Effector memory CD8-positive, alpha-beta T cell (primary cell): ENCODE data around the gene HAO2.
"Not testable (repeated sequence)": the region's sequence is repeated elsewhere in the genome, so short reads cannot be mapped to it uniquely, and the experiment has no call there.

Source experiments
- ATAC-seq: fragments of 150-1000 bp; cut with Tn5 transposase; replicated peaks from 2 replicates; pipeline ENCODE4 v1.10.0; 2021; ENCODE audit warnings: mild to moderate bottlenecking, moderate library complexity
- DNase-seq, 3 experiments: peaks; one replicate each; pipeline ENCODE4 v3.0.0; 2021
- H3K27ac Mint-ChIP-seq, 2 donors: one replicate each; pipeline ENCODE4 v1.8.0; 2022; ENCODE audit warnings: mild to moderate bottlenecking in 2 of 2, mixed read lengths in 2 of 2, moderate library complexity in 2 of 2
- H3K27me3 Mint-ChIP-seq, 2 donors: one replicate each; pipeline ENCODE4 v1.8.0; 2022; ENCODE audit warnings: mixed read lengths in 2 of 2
- H3K36me3 Mint-ChIP-seq: one replicate; pipeline ENCODE4 v1.8.0; 2022; ENCODE audit warnings: mild to moderate bottlenecking, moderate library complexity, mixed read lengths; ENCODE audit not compliant: insufficient read depth
- H3K4me1 Mint-ChIP-seq, 2 donors: one replicate each; pipeline ENCODE4 v1.8.0; 2022; ENCODE audit warnings: low read depth in 2 of 2, mixed read lengths in 2 of 2
- H3K4me3 Mint-ChIP-seq, 2 donors: one replicate each; pipeline ENCODE4 v1.8.0; 2022; ENCODE audit warnings: mild to moderate bottlenecking in 2 of 2, mixed read lengths in 2 of 2, moderate library complexity in 2 of 2
- H3K9me3 Mint-ChIP-seq, 2 donors: one replicate each; pipeline ENCODE4 v1.8.0; 2022; ENCODE audit warnings: mixed read lengths in 2 of 2

HAO2 gene

GRCh38 chr1:119375366-119375765, 6.8 kb downstream of the HAO2 start:
- Mint-ChIP-seq H3K9me3 (peaks cover 0 to 3% of the 10 kb centered on the region in 2 donors), H3K27me3 (peaks cover 14 to 16% of the 10 kb centered on the region in 2 donors), H3K36me3 (no peaks in the 10 kb centered on the region), H3K27ac (no peak overlapping the region), H3K4me3 (no peak overlapping the region), H3K4me1 (no peaks in the 10 kb centered on the region)
- ATAC-seq, result no peak
- DNase-seq, result no peak

- Mint-ChIP-seq H3K27me3 (peaks cover 14 to 17% of the 10 kb centered on the region in 2 donors), H3K4me1 (no peaks in the 10 kb centered on the region), H3K9me3 (peaks cover 0 to 8% of the 10 kb centered on the region in 2 donors), H3K4me3 (no peak overlapping the region), H3K36me3 (no peaks in the 10 kb centered on the region), H3K27ac (no peak overlapping the region)
- ATAC-seq, result no peak
- DNase-seq, result no peak
Observed at GRCh38 chr1:119376594-119376993, 8.0 kb downstream of the HAO2 start.

DNA sequence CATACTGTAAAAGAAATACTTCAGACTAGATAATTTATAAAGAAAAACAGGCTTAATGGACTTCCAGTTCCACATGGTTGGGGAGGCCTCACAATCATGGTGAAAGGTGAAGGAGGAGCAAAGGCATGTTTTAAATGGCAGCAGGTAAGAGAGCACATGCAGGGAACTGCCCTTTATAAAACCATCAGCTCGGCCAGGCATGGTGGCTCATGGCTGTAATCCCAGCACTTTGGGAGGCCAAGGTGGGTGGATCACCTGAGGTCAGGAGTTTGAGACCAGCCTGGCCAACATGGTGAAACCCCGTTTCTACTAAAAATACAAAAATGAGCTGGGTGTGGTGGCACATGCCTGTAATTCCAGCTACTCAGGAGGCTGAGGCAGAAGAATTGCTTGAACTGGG, 9.0 kb downstream of the HAO2 start:
- ATAC-seq, H3K4me3 Mint-ChIP-seq, DNase-seq, H3K36me3 Mint-ChIP-seq, H3K27ac Mint-ChIP-seq, H3K4me1 Mint-ChIP-seq, H3K9me3 Mint-ChIP-seq: not testable (repeated sequence)
- H3K27me3 Mint-ChIP-seq, result peaks cover 10 to 14% of the 10 kb centered on the region in 2 donors

DNA sequence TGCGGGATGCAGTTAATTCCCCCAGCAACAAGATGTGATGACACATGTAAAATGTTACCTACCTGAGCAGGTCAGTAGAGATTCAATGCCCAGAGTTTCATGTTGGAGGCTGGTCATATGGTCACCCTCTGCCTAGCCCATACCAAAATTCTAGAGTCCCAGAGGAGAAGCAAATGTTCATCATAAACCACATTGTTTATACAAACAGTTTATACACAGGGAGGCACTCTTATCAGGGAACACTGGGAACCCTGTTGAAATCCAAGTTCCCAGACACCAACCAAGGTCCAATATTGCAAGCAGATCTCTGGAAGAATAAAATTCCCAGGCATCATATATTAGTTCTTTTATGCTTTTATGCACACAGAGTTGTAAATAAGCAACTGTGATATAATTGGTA, 10.5 kb downstream of the HAO2 start:
- Mint-ChIP-seq H3K4me1 (no peaks in the 10 kb centered on the region), H3K27ac (no peak overlapping the region), H3K27me3 (peaks cover 10% of the 10 kb centered on the region in 2 donors), H3K36me3 (no peaks in the 10 kb centered on the region), H3K9me3 (peaks cover 0 to 8% of the 10 kb centered on the region in 2 donors), H3K4me3 (no peak overlapping the region)
- DNase-seq (no peak), ATAC-seq (no peak)

DNA sequence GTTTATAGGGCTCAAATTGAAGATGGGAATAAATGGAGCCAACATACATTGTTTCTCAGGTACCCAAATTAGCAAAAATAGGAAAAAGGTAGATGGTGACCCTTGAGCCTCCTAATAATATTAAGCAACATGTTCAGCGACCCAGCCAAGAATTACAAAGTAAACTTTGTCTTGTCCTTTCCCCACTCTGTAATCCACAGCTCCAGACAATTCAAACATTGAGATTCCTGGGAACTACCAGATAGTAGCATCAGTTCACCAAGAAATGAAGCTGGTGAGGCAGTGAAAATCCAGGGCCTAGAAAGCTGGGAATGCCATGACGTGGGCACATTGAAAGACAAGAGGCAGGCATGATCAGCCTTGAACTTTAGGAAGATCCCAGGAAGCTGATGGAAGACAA, 11.7 kb downstream of the HAO2 start:
- H3K4me3 Mint-ChIP-seq, result no peak overlapping the region
- H3K27ac Mint-ChIP-seq, result no peak overlapping the region
- H3K4me1 Mint-ChIP-seq, result no peaks in the 10 kb centered on the region
- H3K9me3 Mint-ChIP-seq, result peaks cover 0 to 8% of the 10 kb centered on the region in 2 donors
- no peak for DNase-seq
- H3K36me3 Mint-ChIP-seq, result no peaks in the 10 kb centered on the region
- H3K27me3 Mint-ChIP-seq, result peaks cover 6 to 10% of the 10 kb centered on the region in 2 donors
- no peak for ATAC-seq

DNA sequence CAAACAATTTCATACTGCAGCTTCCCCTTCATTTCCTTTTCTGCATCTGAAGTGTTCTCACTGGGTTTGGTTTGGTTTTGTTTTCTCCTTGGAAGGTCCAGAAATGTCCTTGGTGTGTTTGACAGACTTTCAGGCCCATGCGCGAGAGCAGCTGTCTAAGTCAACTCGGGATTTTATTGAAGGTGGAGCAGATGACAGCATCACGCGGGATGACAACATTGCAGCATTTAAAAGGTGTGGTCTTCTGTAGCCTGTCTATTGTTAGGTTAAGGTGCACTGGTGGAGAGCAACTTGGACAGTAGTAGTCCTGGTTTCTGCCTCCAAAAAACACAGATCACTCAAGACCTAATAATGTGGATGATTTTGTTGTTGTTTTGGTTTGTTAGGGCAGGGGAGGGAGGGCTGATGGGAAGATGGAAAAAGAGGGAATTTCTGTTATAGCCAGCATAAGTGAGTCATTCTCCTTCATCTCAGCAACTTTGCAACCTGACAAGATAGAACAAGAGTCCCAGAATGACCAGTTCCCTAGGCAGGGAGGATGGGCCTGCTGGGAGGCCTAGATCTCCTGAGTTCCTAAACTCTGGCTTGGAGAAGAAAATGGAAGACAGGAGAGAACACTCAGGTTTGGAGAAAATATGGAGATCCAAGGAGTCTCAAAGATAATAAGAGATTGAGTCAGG, 12.5 kb downstream of the HAO2 start:
- H3K36me3 Mint-ChIP-seq, result no peaks in the 10 kb centered on the region
- H3K9me3 Mint-ChIP-seq, result peaks cover 0 to 8% of the 10 kb centered on the region in 2 donors
- DNase-seq (no peak), ATAC-seq (no peak)
- no peak overlapping the region for H3K27ac Mint-ChIP-seq
- no peak overlapping the region for H3K4me3 Mint-ChIP-seq
- peaks cover 6 to 11% of the 10 kb centered on the region in 2 donors for H3K27me3 Mint-ChIP-seq
- no peaks in the 10 kb centered on the region for H3K4me1 Mint-ChIP-seq

DNA sequence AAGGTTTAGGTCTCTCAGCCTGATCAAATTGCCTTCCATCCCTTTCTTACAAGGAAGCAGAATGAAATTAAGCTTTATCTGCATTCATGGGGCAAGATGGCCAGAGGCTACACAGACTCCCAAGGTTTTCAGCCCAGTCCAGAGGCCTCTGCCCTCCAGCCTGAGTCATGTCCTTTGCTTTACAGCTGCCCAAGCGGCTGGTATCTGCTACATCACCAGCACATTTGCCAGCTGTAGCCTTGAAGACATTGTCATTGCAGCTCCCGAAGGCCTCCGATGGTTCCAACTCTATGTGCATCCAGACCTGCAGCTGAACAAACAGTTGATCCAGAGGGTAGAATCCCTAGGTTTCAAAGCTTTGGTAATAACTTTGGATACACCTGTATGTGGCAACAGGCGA, 16.0 kb downstream of the HAO2 start:
- no peak overlapping the region for H3K27ac Mint-ChIP-seq
- no peak overlapping the region for H3K4me3 Mint-ChIP-seq
- DNase-seq, result no peak
- no peaks in the 10 kb centered on the region for H3K36me3 Mint-ChIP-seq
- peaks cover 0 to 8% of the 10 kb centered on the region in 2 donors for H3K9me3 Mint-ChIP-seq
- no peaks in the 10 kb centered on the region for H3K4me1 Mint-ChIP-seq
- no peak for ATAC-seq
- peaks cover 5 to 15% of the 10 kb centered on the region in 2 donors for H3K27me3 Mint-ChIP-seq

- Mint-ChIP-seq H3K27me3 (peaks cover 0 to 16% of the 10 kb centered on the region in 2 donors), H3K9me3 (peaks cover 1 to 2% of the 10 kb centered on the region in 2 donors), H3K4me1 (no peaks in the 10 kb centered on the region), H3K36me3 (no peaks in the 10 kb centered on the region), H3K27ac (no peak overlapping the region), H3K4me3 (no peak overlapping the region)
- DNase-seq (no peak), ATAC-seq (no peak)
Observed at GRCh38 chr1:119385650-119386049, 17.1 kb downstream of the HAO2 start.

DNA sequence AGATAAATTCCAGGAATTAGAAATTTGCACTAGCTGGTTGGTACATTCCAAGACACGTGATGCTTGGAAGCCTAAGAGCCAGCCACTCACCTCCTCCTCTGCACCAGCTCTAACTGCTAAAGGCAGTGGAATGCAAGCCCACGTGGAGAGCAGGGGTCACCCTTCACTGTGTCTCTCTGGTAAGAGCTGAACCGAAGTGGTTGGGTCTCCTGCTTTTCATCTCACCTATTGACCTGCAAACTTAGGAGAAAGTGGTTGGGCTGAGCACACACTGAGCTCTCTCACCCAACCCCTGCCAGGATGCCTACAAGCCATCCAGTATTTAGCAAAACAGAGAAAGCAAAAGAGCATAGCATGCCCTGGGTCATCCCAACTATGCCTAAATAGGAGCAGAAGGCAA, 19.3 kb downstream of the HAO2 start:
- no peak for DNase-seq
- H3K27ac Mint-ChIP-seq, result no peak overlapping the region
- H3K9me3 Mint-ChIP-seq, result peaks cover 0 to 1% of the 10 kb centered on the region in 2 donors
- H3K4me3 Mint-ChIP-seq, result no peak overlapping the region
- no peaks in the 10 kb centered on the region for H3K36me3 Mint-ChIP-seq
- no peak for ATAC-seq
- H3K27me3 Mint-ChIP-seq, result peaks cover 0 to 16% of the 10 kb centered on the region in 2 donors
- no peaks in the 10 kb centered on the region for H3K4me1 Mint-ChIP-seq

GRCh38 chr1:119388450-119388849, 19.9 kb downstream of the HAO2 start:
- Mint-ChIP-seq H3K36me3 (no peaks in the 10 kb centered on the region), H3K27ac (no peak overlapping the region), H3K4me1 (no peaks in the 10 kb centered on the region), H3K27me3 (peaks cover 0 to 16% of the 10 kb centered on the region in 2 donors), H3K4me3 (no peak overlapping the region), H3K9me3 (peaks cover 0 to 1% of the 10 kb centered on the region in 2 donors)
- DNase-seq (no peak), ATAC-seq (no peak)

DNA sequence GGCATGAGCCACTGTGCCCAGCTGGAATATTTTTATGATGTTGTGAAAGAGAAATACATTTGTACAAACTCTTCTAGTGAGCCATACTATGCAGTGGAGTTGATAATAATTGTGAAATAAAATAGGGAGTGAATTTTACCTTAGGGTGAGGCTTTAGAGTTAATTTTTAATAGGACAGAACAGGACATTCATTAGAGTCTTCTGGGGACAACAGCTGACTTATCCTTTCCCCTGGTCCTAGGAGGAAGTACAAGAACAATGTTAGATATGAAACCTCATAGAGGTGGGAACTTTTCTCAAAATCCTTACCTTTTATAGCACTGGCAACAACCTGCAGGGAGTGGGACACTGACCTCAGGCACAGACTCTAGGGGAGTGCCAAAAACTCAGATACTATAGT, 21.9 kb downstream of the HAO2 start:
- no peak overlapping the region for H3K27ac Mint-ChIP-seq
- ATAC-seq (no peak), DNase-seq (no peak)
- H3K27me3 Mint-ChIP-seq, result peaks cover 0 to 24% of the 10 kb centered on the region in 2 donors
- no peaks in the 10 kb centered on the region for H3K4me1 Mint-ChIP-seq
- H3K4me3 Mint-ChIP-seq, result no peak overlapping the region
- H3K9me3 Mint-ChIP-seq, result peaks cover 0 to 1% of the 10 kb centered on the region in 2 donors
- H3K36me3 Mint-ChIP-seq, result no peaks in the 10 kb centered on the region

GRCh38 chr1:119391749-119392148, 23.2 kb downstream of the HAO2 start:
- peaks cover 0 to 22% of the 10 kb centered on the region in 2 donors for H3K27me3 Mint-ChIP-seq
- no peak overlapping the region for H3K27ac Mint-ChIP-seq
- H3K9me3 Mint-ChIP-seq, result peaks cover 0 to 1% of the 10 kb centered on the region in 2 donors
- H3K36me3 Mint-ChIP-seq, result no peaks in the 10 kb centered on the region
- H3K4me3 Mint-ChIP-seq, result no peak overlapping the region
- no peaks in the 10 kb centered on the region for H3K4me1 Mint-ChIP-seq
- ATAC-seq (no peak), DNase-seq (no peak)

DNA sequence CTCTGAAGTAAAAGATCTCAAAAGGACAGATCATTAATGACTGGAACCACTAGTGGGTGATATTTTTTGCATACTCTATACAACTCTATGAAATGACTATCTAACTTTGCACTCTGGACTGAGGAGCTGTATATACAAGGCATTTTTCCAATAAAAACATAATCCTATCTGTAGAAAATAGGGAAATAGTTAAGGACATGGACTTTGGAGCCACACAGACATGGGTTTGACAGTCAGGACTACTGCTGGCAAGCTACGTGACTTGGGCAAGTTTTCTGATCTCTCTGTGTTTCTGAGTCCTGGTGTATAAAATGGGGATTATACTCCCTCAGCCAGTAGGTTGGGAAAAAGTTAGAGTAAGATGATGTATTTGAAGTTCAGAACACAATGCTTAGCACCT, 25.5 kb downstream of the HAO2 start:
- H3K9me3 Mint-ChIP-seq, result peaks cover 0 to 1% of the 10 kb centered on the region in 2 donors
- H3K36me3 Mint-ChIP-seq, result no peaks in the 10 kb centered on the region
- no peak overlapping the region for H3K27ac Mint-ChIP-seq
- no peak for ATAC-seq
- no peak for DNase-seq
- no peak overlapping the region for H3K4me3 Mint-ChIP-seq
- H3K4me1 Mint-ChIP-seq, result no peaks in the 10 kb centered on the region
- peaks cover 0 to 22% of the 10 kb centered on the region in 2 donors for H3K27me3 Mint-ChIP-seq

- Mint-ChIP-seq H3K4me1 (no peaks in the 10 kb centered on the region), H3K27me3 (peaks cover 0 to 14% of the 10 kb centered on the region in 2 donors), H3K27ac (no peak overlapping the region), H3K36me3 (no peaks in the 10 kb centered on the region), H3K9me3 (peaks cover 0 to 2% of the 10 kb centered on the region in 2 donors), H3K4me3 (no peak overlapping the region)
- DNase-seq, result no peak
- ATAC-seq, result no peak
Observed at GRCh38 chr1:119396982-119397381, 28.4 kb downstream of the HAO2 start.
